ENCODE data around the gene FPR1.

DNA sequence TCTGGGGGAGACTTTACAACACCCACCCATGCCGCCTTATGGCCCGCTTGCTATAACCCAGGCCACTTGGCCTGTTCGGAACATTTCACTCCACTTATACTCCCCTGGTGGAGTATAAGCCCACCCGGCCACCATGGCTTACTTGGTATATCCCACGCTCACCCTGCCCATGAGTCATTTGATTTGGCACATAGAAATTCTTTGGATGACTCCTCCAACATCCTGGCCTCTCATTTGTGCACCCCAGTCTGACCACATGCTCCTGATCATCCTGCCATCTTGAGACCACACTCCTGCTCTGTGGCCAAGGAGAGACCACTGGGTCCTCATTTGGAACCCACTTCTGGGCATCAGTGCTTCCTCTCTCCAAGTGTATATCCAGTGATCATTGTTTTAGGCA lies 53.4 kb downstream of the FPR1 start:
- TF ChIP-seq EZH2 (IDR thresholded peaks at IDR 0.05; ENCODE audit: borderline replicate concordance, low read depth, low read length, severe bottlenecking), result no peak
- TF ChIP-seq, protein P1, sequence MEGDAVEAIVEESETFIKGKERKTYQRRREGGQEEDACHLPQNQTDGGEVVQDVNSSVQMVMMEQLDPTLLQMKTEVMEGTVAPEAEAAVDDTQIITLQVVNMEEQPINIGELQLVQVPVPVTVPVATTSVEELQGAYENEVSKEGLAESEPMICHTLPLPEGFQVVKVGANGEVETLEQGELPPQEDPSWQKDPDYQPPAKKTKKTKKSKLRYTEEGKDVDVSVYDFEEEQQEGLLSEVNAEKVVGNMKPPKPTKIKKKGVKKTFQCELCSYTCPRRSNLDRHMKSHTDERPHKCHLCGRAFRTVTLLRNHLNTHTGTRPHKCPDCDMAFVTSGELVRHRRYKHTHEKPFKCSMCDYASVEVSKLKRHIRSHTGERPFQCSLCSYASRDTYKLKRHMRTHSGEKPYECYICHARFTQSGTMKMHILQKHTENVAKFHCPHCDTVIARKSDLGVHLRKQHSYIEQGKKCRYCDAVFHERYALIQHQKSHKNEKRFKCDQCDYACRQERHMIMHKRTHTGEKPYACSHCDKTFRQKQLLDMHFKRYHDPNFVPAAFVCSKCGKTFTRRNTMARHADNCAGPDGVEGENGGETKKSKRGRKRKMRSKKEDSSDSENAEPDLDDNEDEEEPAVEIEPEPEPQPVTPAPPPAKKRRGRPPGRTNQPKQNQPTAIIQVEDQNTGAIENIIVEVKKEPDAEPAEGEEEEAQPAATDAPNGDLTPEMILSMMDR (IDR thresholded peaks at IDR 0.05; ENCODE audit: borderline replicate concordance, extremely low read depth, low read length, poor library complexity, severe bottlenecking), result no peak
